Adipocyte (in vitro differentiated cells): Measurements from ENCODE around the gene DECR2.

Source experiments
- DNase-seq: peaks from one replicate; pipeline ENCODE4 v3.0.0-alpha.2; 2015; ENCODE audit warnings: low read depth
- H3K27me3 ChIP-seq: replicated peaks from 2 replicates; pipeline ENCODE4 v1.7.0; 2013; ENCODE audit warnings: mild to moderate bottlenecking, low read length, moderate library complexity; ENCODE audit not compliant: control insufficient read depth, insufficient read depth
- H3K36me3 ChIP-seq: 2 replicates; pipeline ENCODE4 v1.7.0; 2013; ENCODE audit warnings: low read length, mild to moderate bottlenecking, moderate library complexity; ENCODE audit not compliant: control insufficient read depth, insufficient read depth, severe bottlenecking
- H3K4me1 ChIP-seq: 2 replicates; pipeline ENCODE4 v1.7.0; 2013; ENCODE audit warnings: mild to moderate bottlenecking, low read length, moderate library complexity; ENCODE audit not compliant: control insufficient read depth, insufficient read depth
- H3K4me3 ChIP-seq: 2 replicates; pipeline ENCODE4 v1.7.0; 2013; ENCODE audit warnings: mild to moderate bottlenecking, low read length, moderate library complexity
- H3K9ac ChIP-seq: 2 replicates; pipeline ENCODE4 v1.7.0; 2013; ENCODE audit warnings: mild to moderate bottlenecking, low read length, moderate library complexity
- H3K9me3 ChIP-seq: 2 replicates; pipeline ENCODE4 v1.7.0; 2013; ENCODE audit warnings: mild to moderate bottlenecking, low read length, moderate library complexity; ENCODE audit not compliant: control insufficient read depth

Gene DECR2

GRCh38 chr16:401468-402348 lies at the start of gene DECR2:
Gene DECR2 (plus strand): TSS chr16:401885. CDS start chr16:401964, 79 bp downstream.
- Histone ChIP-seq H3K9ac (peak within 1 kb of the TSS; percentile 95), H3K27me3 (no peaks in the 10 kb centered on the region), H3K36me3 (peaks cover 15% of the 10 kb centered on the region), H3K4me1 (peaks cover 19% of the 10 kb centered on the region), H3K9me3 (no peaks in the 10 kb centered on the region), H3K4me3 (peak within 1 kb of the TSS; percentile 88)
- DNase-seq: peak; percentile 98

GRCh38 chr16:352547-353403 lies 48.9 kb upstream of the DECR2 start, which contains the start of gene AXIN1:
Gene AXIN1 (minus strand): TSS chr16:352723. CDS start chr16:347025, 5,698 bp downstream.
- peak; percentile 96 for DNase-seq
- Histone ChIP-seq H3K4me1 (no peaks in the 10 kb centered on the region), H3K9ac (peak within 1 kb of the TSS; percentile 85), H3K27me3 (no peaks in the 10 kb centered on the region), H3K4me3 (peak within 1 kb of the TSS; percentile 84), H3K9me3 (no peaks in the 10 kb centered on the region), H3K36me3 (no peaks in the 10 kb centered on the region)

- Histone ChIP-seq H3K27me3 (no peaks in the 10 kb centered on the region), H3K4me3 (peak overlapping the region; percentile 60), H3K4me1 (no peaks in the 10 kb centered on the region), H3K9me3 (no peaks in the 10 kb centered on the region), H3K9ac (peak overlapping the region; percentile 4), H3K36me3 (no peaks in the 10 kb centered on the region)
- DNase-seq: no peak
Measured at GRCh38 chr16:353404-354290, 48.0 kb upstream of the DECR2 start.

- no peaks in the 10 kb centered on the region for H3K27me3 ChIP-seq
Measured at GRCh38 chr16:354291-354881, 47.3 kb upstream of the DECR2 start.

GRCh38 chr16:354971-355461 lies 46.7 kb upstream of the DECR2 start:
- Histone ChIP-seq H3K27me3 (no peaks in the 10 kb centered on the region), H3K4me3 (no peak overlapping the region), H3K36me3 (no peaks in the 10 kb centered on the region), H3K9ac (no peak overlapping the region), H3K9me3 (no peaks in the 10 kb centered on the region), H3K4me1 (no peaks in the 10 kb centered on the region)
- no peak for DNase-seq

More at GRCh38 chr16:354291-354881, 47.3 kb upstream of the DECR2 start:
- Histone ChIP-seq H3K4me3 (no peak overlapping the region), H3K9me3 (no peaks in the 10 kb centered on the region), H3K4me1 (no peaks in the 10 kb centered on the region), H3K36me3 (no peaks in the 10 kb centered on the region), H3K9ac (no peak overlapping the region)
- DNase-seq: no peak

GRCh38 chr16:356741-357140 lies 44.9 kb upstream of the DECR2 start:
- DNase-seq: no peak
- Histone ChIP-seq H3K4me1 (no peaks in the 10 kb centered on the region), H3K9me3 (no peaks in the 10 kb centered on the region), H3K9ac (no peak overlapping the region), H3K27me3 (peaks cover 3% of the 10 kb centered on the region), H3K4me3 (no peak overlapping the region), H3K36me3 (no peaks in the 10 kb centered on the region)

- Histone ChIP-seq H3K4me1 (no peaks in the 10 kb centered on the region), H3K4me3 (no peak overlapping the region), H3K9ac (no peak overlapping the region), H3K36me3 (no peaks in the 10 kb centered on the region), H3K9me3 (no peaks in the 10 kb centered on the region), H3K27me3 (peaks cover 6% of the 10 kb centered on the region)
- no peak for DNase-seq
Measured at GRCh38 chr16:359067-359763, 42.5 kb upstream of the DECR2 start.

GRCh38 chr16:359871-360697 lies 41.6 kb upstream of the DECR2 start:
- no peak for DNase-seq
- H3K9ac ChIP-seq: no peak overlapping the region
- H3K9me3 ChIP-seq: no peaks in the 10 kb centered on the region
- H3K4me1 ChIP-seq: no peaks in the 10 kb centered on the region
- no peak overlapping the region for H3K4me3 ChIP-seq
- peaks cover 6% of the 10 kb centered on the region for H3K27me3 ChIP-seq
- no peaks in the 10 kb centered on the region for H3K36me3 ChIP-seq

- peaks cover 6% of the 10 kb centered on the region for H3K27me3 ChIP-seq
- H3K9me3 ChIP-seq: no peaks in the 10 kb centered on the region
- no peak overlapping the region for H3K9ac ChIP-seq
- H3K4me3 ChIP-seq: no peak overlapping the region
- DNase-seq: no peak
- H3K36me3 ChIP-seq: no peaks in the 10 kb centered on the region
- no peaks in the 10 kb centered on the region for H3K4me1 ChIP-seq
Measured at GRCh38 chr16:360698-361336, 40.9 kb upstream of the DECR2 start.
